SW480 (cell line): ENCODE data around the gene ZSWIM3.

Source experiments
- DNase-seq: peaks from one replicate; pipeline ENCODE4 v3.0.0-alpha.2; 2016; ENCODE audit warnings: low spot score

Gene ZSWIM3

GRCh38 chr20:45909817-45910669 is 52.6 kb downstream of the ZSWIM3 start:
- DNase-seq: no peak

DNA sequence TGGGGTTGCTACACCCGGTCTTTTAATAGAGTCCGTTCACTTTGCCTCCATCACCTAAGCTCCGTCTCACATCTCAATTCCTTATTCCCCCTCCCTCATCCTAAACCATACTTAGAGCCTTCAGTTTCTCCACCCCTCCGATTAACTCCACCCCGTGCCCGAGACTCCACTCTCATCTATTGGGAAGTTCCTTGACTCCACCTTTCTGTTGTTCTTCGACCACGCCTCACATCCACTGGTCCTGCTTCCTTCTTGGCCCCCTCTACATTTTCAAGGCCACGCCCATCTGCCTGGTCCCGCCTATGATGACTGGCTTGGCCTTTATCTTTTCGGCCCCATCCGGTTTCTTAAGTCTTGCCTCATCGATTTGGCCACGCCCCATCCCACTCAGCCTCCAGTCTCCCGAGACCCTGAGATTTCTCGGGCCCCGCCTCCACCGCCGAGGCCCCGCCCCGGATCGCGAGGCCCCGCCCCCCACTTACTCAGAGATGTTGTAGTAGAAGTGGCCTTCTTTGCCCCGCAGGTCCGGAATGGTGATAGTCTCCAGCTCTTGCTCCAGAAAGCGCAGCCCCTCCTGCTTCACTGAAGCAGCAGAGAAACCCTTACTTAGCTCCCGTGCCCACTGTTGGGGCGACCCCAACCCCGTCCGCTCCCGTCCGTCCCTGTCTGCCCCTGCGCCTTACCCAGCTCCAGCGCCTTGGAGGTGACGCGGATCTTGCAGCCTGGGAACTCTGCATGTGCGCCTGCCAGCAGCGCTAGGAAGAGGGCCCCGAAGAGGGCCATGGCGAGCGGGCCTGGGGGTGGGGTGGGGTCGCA is 53.5 kb downstream of the ZSWIM3 start:
- DNase-seq: peak; percentile 96

DNA sequence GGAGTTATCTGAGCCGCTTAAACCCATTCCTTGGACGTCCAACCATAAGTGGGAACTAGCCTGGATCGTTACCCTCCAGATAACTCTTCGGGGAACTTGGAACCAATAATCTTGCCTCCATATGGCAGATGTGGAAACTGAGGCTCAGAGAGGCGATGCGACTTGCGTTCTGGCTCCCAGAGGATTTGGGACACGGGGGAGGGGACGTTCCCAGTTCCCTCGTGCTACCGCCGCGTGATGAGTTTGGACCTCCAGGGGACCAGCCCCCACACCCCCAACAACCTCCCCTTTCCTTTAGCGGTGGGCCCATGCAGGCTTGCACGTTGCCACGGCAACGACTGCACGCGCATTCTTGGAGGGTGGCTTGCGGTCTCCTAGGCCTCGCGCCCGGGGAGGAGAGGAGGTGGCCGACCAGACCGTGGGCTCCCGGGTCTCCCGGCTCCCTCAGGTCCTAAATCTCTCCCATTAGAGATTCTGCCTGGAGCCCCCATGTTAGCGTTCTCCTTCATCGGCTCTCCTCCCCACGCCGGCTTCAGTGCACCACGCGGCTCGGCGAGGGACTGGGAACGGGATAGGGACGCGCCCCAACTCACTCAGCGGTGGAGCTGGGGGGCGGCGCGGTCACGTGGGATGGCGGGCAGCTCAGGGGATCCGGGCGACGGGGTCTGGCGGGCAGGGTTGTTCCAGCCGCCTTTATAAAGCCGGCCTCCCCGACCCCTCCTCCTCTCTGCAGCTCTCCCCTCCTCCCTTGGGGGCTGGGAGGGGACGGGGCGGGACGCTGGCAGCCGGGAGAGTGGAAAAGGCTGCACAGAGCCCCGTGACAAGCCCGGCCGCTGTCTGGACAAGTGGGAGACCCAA is 54.3 kb downstream of the ZSWIM3 start, which contains the start of gene PLTP:
PLTP (minus strand) TSS at position 670 of the 858 bp plus-strand sequence. CDS start 703 bp downstream, outside the sequence.
- DNase-seq: peak; percentile 40

GRCh38 chr20:45912344-45912682 is 54.9 kb downstream of the ZSWIM3 start:
- no peak for DNase-seq

DNA sequence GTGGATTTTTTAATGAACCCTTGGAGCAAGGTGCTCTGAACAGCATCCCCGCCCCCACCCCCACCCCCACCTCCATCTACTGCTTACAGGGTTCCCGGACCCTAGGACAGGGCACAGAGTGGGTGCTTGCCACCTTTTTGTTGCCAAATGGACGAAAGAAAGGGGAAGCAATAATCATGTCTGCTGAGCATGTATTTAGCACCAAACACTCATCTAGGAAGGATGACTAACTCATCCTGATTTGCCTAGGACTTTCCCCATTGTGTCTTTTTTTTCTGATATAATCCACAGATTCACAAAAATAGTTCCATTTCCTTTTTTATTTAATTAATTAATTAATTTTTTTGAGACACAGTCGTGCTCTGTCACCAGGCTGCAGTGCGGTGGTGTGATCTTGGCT is 55.7 kb downstream of the ZSWIM3 start:
- no peak for DNase-seq

- no peak for DNase-seq
Observed at GRCh38 chr20:45917790-45918141, 60.4 kb downstream of the ZSWIM3 start.

- no peak for DNase-seq
Observed at GRCh38 chr20:45918182-45918737, 60.8 kb downstream of the ZSWIM3 start.

DNA sequence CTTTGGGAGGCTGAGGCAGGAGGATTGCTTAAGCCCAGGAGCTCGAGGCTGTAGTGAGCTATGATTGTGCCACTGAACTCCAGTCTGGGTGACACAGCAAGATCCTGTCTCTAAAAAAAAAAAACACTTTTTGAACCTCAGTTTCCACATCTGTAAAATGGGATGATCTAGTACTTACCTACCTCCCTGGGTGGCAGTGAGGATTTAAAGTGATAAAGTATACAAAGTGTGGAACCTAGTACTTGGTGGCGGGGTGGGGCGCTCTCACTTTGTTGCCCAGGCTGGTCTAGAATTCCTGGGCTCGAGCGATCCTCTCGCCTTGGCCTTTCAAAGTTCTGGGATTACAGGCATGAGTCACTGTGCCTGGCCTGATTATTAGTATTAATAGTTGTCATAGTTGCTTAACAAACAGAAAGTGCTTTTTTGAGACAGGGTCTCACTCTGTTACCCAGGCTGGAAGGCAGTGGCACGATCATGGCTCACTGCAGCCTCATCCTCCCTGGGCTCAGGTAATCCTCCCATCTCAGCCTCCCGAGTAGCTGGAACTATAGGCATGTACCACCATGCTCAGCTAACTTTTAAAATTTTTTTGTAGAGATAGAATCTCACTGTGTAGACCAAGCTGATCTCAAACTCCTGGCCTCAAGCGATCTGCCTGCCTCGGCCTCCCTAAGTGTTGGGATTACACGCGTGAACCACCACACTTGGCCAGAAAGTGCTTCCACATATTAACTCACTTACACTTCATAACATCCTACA is 61.5 kb downstream of the ZSWIM3 start:
- no peak for DNase-seq

DNA sequence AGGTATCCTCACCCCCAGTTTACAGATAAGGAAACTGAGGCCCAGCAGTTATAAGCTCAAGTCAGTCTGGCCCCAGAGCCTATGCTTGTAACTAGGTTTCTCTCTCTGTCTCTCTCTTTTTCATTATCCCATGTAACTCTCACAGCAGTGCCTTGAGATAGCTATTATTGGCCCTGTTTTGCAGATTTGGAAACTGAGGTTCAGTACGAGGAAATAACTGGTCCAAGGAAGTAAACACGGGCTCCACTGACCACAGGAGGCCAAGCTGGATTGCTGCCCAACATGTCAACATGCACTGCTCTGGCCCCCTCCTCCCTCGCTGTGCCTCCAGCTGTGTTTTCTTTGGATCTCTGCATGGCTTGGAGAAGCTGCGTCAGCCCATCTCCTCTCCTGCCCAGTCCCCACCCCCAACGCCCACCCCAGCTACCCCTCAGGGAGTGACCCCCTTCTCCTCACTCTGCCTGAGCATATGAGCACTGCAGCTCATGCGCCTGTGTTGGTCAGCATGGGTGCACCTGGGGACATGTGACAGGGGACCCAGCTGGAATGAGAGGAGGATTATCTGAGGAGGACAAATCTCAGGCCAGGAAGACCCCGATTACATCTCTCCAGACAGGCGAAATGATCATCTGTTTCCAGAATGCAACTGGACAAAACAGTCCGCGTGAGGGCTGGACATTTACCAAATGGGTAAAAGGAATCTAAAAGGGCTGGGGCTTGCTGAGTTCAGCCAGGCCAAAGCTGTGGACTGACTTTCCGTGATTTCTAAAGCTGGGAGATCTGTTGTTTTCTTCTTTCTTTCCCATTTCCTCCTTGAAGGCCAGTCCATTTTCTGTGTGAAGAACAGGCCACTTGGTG is 62.4 kb downstream of the ZSWIM3 start:
- no peak for DNase-seq

- DNase-seq: no peak
Observed at GRCh38 chr20:45920462-45921336, 63.3 kb downstream of the ZSWIM3 start.

DNA sequence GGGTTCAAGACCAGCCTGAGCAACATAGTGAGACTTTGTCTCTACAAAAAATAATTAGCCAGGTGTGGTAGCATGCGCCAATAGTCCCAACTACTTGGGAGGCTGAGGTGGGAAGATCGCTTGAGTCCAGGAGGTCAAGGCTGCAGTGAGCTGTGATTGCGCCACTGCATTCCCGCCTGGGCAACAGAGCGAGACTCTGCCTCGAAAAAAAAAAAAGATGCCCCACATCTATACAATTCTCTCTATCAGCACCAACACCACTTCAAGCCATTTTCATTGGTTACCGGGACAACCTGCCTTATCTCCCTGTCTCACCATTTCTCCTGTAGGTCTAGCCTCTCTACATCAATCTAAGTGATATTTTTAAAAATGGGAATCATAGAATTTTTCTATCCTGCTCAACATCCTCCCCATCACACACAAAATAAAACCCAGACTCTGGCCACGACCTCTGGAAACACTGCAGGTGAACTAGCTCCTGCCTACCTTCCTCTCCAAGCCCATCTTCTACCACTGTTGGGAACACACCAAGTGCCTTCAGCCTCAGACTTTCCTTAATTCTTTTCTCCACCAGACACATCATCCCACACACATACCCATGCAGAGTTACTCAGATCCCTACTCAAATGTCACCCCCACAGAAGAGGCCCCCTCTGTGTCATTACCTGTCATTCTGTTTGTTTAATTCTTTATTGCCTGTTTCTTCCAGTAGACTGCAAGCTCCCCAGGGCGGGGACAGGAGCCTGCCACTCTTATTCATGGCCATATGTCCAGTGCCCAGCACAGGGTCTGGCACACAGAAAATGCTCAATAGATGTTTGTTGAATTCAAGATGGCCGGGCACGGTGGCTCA is 64.1 kb downstream of the ZSWIM3 start:
- DNase-seq: no peak

DNA sequence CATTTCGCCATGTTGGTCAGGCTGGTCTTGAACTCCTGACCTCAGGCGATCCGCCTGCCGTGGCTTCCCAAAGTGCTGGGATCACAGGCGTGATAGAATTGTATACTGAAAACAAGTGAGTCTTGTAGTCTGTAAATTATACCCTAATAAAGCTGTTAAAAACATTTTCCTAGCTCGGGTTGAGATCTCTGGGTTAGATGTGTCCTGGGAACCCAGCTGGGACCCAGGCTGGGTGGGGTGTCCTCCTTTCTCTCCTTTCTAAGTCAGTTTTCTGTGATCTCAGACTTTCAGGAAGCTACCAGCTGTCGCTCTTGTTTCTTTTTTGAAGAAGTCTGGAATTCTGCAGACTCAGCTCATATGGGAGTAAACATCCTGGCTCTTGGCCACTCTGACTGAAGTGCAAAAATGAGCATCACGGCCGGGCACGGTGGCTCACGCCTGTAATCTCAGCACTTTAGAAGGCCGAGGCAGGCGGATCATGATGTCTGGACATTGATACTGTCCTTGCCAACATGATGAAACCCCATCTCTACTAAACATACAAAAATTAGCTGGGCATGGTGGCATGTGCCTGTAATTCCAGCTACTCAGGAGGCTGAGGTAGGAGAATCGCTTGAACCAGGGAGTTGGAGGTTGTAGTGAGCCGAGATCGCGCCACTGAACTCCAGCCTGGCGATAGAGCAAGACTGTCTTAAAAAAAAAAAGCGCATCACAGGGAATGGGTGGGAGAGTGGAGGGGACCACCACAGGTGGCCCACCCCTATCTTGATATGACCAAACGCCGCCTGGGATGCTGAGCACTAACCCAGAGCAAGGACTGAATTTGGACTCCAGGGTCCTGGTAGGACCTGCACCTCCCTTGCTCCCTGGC is 67.2 kb downstream of the ZSWIM3 start:
- no peak for DNase-seq

DNA sequence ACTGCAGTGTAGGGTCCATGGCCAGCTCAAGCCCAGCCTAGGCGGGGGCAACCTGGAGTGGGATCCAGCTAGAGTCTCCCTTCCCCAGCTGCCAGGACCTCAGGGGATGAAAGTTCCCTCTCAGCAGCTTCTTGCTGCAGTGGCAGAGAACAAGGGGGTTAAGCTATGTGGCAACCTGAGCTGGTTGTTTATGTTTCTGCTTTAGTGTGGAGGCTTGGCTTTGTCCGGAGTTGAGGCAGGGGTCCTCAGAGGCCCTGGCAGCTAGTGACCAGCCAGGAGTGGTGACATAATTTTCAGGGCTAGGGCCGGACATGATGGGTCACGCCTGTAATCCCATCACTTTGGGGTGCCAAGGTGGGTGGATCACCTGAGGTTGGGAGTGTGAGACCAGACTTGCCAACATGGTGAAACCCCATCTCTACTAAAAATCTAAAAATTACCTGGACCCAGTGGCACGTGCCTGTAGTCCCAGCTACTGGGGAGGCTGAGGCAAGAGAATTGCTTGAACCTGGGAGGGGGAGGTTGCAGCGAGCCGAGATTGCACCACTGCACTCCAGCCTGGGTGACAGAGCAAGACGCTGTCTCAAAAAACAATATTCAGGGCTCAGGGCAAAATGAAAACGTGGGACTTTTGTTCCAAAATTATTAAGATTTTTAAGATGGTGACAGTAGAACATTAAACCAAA is 68.5 kb downstream of the ZSWIM3 start:
- no peak for DNase-seq

DNA sequence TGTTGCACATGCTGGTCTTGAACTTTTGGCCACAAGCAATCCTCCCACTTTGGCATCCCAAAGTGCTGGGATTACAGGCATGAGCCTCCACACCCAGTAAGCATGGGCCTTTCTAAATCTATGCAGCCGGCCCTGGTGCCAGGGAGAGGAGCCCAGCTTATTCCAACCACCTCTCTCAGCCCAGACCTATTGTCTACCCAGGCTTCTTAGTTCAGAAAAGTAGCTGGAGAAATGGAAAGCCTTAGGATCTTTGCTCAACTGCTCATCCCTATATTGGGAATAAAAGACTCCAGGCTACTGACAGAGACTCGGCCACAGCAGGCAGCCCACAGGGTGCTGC is 69.3 kb downstream of the ZSWIM3 start:
- DNase-seq: no peak

DNA sequence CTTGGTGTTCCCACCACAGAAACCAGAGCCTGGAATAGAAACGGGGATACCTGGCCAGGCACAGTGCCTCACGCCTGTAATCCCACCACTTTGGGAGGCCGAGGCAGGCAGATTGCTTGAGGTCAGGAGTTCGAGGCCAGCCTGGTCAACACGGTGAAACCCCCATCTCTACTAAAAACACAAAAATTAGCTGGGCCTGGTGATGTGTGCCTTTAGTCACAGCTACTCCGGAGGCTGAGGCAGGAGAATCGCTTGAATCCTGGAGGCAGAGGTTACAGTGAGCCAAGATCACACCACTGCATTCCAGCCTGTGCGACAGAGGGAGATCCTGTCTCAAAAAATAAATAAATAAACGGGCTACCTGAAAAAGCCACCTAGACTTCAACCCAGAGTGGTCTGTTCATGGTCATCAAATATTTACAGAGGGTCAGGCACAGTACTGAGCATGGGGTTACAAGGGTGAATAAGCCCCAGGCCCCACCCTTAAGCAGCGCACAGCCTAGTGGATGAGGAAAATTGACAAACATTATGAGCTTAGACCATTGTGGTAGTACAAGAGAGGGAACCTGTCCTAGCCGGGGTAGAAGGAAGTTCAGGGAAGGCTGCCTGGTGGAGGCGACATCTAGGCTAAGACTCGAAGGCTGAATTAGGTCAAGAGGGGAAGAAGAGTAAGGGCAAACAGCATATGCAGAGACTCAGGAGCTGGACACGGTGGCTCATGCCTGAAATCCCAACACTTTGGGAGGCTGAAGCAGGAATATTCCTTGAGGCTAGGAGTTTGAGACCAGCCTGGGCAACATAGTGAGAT is 69.9 kb downstream of the ZSWIM3 start:
- no peak for DNase-seq
